Measurements from ENCODE around the gene C1orf116. TPM values are rescaled to one million over a fixed set of nuclear protein-coding genes. Genes with fewer than 3 reads are reported as not detected.

Gene C1orf116
- total RNA-seq, 1 donor from 2014 or later: 0.49 TPM

DNA sequence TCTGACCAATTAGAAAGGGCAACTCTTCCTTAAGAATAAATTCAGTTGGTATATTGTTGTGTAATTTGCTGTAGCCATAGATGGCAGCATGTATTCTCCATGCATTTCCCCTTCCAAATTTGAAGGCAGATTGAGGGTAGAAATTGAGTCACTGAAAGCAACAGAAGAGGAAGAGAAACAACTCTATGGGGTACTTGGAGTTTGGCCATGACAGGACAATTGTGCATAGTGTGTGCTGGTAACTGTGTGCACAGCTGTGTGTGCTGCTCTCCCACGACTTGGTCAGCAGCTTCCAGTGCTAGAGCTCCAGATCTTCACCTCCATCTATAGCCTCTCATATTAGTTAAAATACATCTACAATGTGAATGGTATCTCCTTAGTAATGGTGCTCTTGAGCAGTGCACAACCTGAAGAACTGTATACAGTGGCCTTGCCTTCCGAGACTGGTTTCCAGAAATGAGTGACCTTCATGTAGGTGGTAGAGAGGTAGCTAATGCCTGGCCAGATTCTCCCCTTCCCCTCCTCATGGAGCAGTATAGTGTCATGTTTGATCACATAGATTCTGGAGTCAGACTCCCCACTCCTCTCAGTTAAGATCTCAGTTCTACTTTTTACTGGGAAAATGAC lies 61.4 kb downstream of the C1orf116 start:
- peak; percentile 30 for ATAC-seq
- no peak for DNase-seq (ENCODE audit: low spot score)
- intact Hi-C loops (cut with DNase I): no loop called here

DNA sequence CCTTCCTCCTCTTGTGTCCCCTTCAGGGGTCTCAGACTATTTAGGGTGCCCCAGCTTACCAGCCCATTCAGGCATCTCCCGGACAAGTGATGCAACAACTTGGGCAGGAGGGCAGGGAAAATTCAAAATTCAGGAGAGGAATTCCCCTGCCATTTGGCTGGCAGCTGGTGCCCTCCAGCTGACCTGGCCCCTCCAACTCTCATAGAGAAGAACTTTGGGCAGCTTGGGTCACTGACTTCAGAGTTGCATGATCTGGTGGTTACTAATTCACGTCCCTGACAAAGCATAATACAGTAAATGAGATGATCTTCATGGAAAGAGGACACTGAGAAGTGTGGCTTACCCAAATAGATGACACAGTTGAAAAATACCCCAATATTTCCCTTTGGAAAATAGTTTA lies 62.1 kb downstream of the C1orf116 start, which contains the start of gene FCAMR:
Gene FCAMR (minus strand): TSS at position 15 of the 400 bp plus-strand sequence. CDS start 335 bp downstream, outside the sequence.
- no peak for ATAC-seq
- intact Hi-C loops (cut with DNase I): no loop called here
- no peak for DNase-seq (ENCODE audit: low spot score)

DNA sequence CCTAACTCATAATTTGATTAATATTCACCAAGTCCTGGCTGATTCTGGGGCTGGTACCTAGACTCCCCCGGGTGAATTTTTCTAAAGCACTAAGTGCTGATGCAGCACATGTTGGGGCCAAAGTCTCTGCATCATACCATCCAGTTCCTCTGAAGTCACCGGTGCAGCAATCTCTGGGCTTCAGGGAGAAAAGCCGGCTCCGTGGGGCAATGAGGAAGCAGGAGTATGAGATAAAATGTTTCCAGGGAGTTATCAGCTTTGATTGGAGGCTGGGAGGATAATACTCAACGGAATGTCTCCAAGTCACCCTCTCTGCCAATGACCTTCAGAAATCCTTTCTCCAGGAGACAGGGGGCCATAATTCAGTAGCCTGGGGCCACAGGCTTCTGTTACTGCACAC lies 63.5 kb downstream of the C1orf116 start:
- peak; percentile 32 for ATAC-seq
- intact Hi-C loops (cut with DNase I): no loop called here
- no peak for DNase-seq (ENCODE audit: low spot score)

Other genes starting within 250 kb of the C1orf116 start
- not detected for gene IL20, start 167.1 kb downstream of the C1orf116 start, total RNA-seq
- gene IL24, start 135.3 kb downstream of the C1orf116 start, total RNA-seq: not detected
- 5.0 TPM for gene FCMR, start 110.8 kb downstream of the C1orf116 start, total RNA-seq
- gene PIGR, start 86.3 kb downstream of the C1orf116 start, total RNA-seq: 0.49 TPM
- gene FCAMR, start 62.3 kb downstream of the C1orf116 start, total RNA-seq: not detected
- gene YOD1, start 18.5 kb upstream of the C1orf116 start, total RNA-seq: 15.3 TPM
- 16.7 TPM for gene PFKFB2, start 20.5 kb upstream of the C1orf116 start, total RNA-seq
- gene C4BPB, start 56.1 kb upstream of the C1orf116 start, total RNA-seq: 1.8 TPM
- 0.27 TPM for gene C4BPA, start 71.5 kb upstream of the C1orf116 start, total RNA-seq

Measured in sciatic nerve (tissue), 2 donors.